HL-60 (cell line): ENCODE measurements around the gene DOCK8.

Experiments
- DNase-seq, 2 experiments: peaks; one replicate each; pipeline ENCODE4 v3.0.0-alpha.2; 2010 to 2020; ENCODE audit warnings: low read depth in 1 of 2, low spot score in 1 of 2
- H3K27ac ChIP-seq: fragments of 250-450 bp; sonication (Bioruptor Pico); replicated peaks from 2 replicates; pipeline ENCODE4 v1.5.1; 2020; ENCODE audit warnings: mild to moderate bottlenecking, moderate library complexity
- H3K27me3 ChIP-seq: fragments of 250-450 bp; sonication (Bioruptor Pico); 2 replicates; pipeline ENCODE4 v1.5.1; 2021; ENCODE audit warnings: mild to moderate bottlenecking, moderate library complexity; ENCODE audit not compliant: insufficient read depth, poor library complexity, severe bottlenecking
- H3K4me3 ChIP-seq: replicated peaks from 2 replicates; pipeline ENCODE4 v1.5.1; 2011; ENCODE audit warnings: mild to moderate bottlenecking, control low read depth, low read length; ENCODE audit not compliant: insufficient read depth
- CTCF ChIP-seq: IDR thresholded peaks from one replicate; pipeline ENCODE4 v1.5.1; 2011; ENCODE audit warnings: low read length, control low read depth, inconsistent platforms; ENCODE audit not compliant: insufficient read depth
- GABPA ChIP-seq: IDR thresholded peaks from 2 replicates; pipeline ENCODE4 v1.6.1; 2012; ENCODE audit warnings: low read depth
- POLR2AphosphoS5 ChIP-seq: IDR thresholded peaks from 2 replicates; pipeline ENCODE4 v1.6.1; 2012; ENCODE audit warnings: low read depth
- REST ChIP-seq: IDR thresholded peaks from 2 replicates; pipeline ENCODE4 v1.6.1; 2012; ENCODE audit warnings: low read depth; ENCODE audit not compliant: insufficient replicate concordance
- SPI1 ChIP-seq: IDR thresholded peaks from 2 replicates; pipeline ENCODE4 v1.6.1; 2012; ENCODE audit warnings: low read depth, mild to moderate bottlenecking, borderline replicate concordance

Gene DOCK8

GRCh38 chr9:438066-438465 is 223.4 kb downstream of the DOCK8 start:
- DNase-seq = no peak
- Histone ChIP-seq H3K27me3 (no peaks in the 10 kb centered on the region), H3K4me3 (no peak overlapping the region), H3K27ac (no peak overlapping the region)
- TF ChIP-seq POLR2AphosphoS5 (no peak), SPI1 (no peak), CTCF (no peak), GABPA (no peak), REST (no peak)

GRCh38 chr9:438961-439768 is 224.5 kb downstream of the DOCK8 start:
- H3K4me3 ChIP-seq = no peak overlapping the region
- no peaks in the 10 kb centered on the region for H3K27me3 ChIP-seq
- no peak overlapping the region for H3K27ac ChIP-seq
- TF ChIP-seq CTCF (no peak), SPI1 (no peak), GABPA (no peak), REST (no peak), POLR2AphosphoS5 (no peak)
- no peak for DNase-seq

- TF ChIP-seq REST = no peak
- DNase-seq = no peak
- Histone ChIP-seq H3K4me3 (no peak overlapping the region), H3K27ac (no peak overlapping the region), H3K27me3 (no peaks in the 10 kb centered on the region)
Observed at GRCh38 chr9:441126-441525, 226.5 kb downstream of the DOCK8 start.
